ENCODE results near the gene GPC3.

DNA sequence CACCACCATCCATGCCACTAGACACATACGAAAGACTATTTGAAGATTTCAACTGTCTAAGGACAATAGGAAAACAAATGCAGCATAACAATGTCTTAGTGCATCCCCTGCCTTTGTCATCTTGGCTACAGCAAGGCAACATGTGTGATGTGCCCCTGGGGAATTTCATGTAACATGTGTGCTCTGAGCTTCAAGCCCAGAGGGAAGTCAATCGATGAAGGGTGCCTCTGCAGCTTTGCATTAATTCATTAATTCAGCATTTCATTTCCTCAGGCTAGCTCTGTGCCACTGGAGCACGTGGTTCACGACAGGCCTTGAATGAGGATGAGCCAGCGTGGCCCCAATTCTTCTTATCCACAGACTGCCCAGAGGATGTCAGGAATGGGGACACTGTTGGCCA, 316.2 kb downstream of the GPC3 start:
- TF ChIP-seq, protein P1, sequence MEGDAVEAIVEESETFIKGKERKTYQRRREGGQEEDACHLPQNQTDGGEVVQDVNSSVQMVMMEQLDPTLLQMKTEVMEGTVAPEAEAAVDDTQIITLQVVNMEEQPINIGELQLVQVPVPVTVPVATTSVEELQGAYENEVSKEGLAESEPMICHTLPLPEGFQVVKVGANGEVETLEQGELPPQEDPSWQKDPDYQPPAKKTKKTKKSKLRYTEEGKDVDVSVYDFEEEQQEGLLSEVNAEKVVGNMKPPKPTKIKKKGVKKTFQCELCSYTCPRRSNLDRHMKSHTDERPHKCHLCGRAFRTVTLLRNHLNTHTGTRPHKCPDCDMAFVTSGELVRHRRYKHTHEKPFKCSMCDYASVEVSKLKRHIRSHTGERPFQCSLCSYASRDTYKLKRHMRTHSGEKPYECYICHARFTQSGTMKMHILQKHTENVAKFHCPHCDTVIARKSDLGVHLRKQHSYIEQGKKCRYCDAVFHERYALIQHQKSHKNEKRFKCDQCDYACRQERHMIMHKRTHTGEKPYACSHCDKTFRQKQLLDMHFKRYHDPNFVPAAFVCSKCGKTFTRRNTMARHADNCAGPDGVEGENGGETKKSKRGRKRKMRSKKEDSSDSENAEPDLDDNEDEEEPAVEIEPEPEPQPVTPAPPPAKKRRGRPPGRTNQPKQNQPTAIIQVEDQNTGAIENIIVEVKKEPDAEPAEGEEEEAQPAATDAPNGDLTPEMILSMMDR (conservative IDR thresholded peaks at IDR 0.05): no peak
- no peak for TF ChIP-seq EZH2 (IDR thresholded peaks at IDR 0.05; ENCODE audit: low read depth)
